DND-41 (cell line): Measurements from ENCODE around the gene ASIC4.

Experiments
- ATAC-seq: fragments of 200-7000 bp; cut with Tn5 transposase; 3 replicates; pipeline ENCODE4 v1.9.1; 2021; ENCODE audit warnings: low read depth; ENCODE audit not compliant: insufficient read depth
- DNase-seq: peaks from one replicate; pipeline ENCODE4 v3.0.0-alpha.2; 2020
- H2AFZ ChIP-seq: 2 replicates; pipeline ENCODE4 v1.6.0; 2012; ENCODE audit warnings: low read depth, low read length
- H3K27ac ChIP-seq: 2 replicates; pipeline ENCODE4 v1.5.1; 2012; ENCODE audit warnings: low read length, inconsistent platforms
- H3K27me3 ChIP-seq: fragments of 200-600 bp; sonication (generic); 2 replicates; pipeline ENCODE4 v1.6.0; 2012; ENCODE audit warnings: low read length, mild to moderate bottlenecking, inconsistent platforms; ENCODE audit not compliant: insufficient read depth, poor library complexity
- H3K36me3 ChIP-seq: 2 replicates; pipeline ENCODE4 v1.5.1; 2012; ENCODE audit warnings: low read length, inconsistent platforms; ENCODE audit not compliant: insufficient read depth
- H3K4me1 ChIP-seq: 2 replicates; pipeline ENCODE4 v1.5.1; 2012; ENCODE audit warnings: mild to moderate bottlenecking, low read length; ENCODE audit not compliant: insufficient read depth
- H3K4me2 ChIP-seq: 2 replicates; pipeline ENCODE4 v1.6.0; 2012; ENCODE audit warnings: mild to moderate bottlenecking, moderate library complexity, low read length, inconsistent platforms; ENCODE audit not compliant: insufficient read depth
- H3K4me3 ChIP-seq, 2 experiments: fragments of 200-600 bp in 1 of 2; shearing (Covaris generic) in 1 of 2; 2 replicates each; pipeline ENCODE4 v1.5.1; 2012 to 2016; ENCODE audit warnings: inconsistent platforms in 2 of 2, low read length in 2 of 2, mild to moderate bottlenecking in 2 of 2, low read depth in 1 of 2, moderate library complexity in 1 of 2
- H3K79me2 ChIP-seq: 2 replicates; pipeline ENCODE4 v1.6.0; 2012; ENCODE audit warnings: low read length, inconsistent platforms; ENCODE audit not compliant: insufficient read depth
- H3K9ac ChIP-seq: 2 replicates; pipeline ENCODE4 v1.6.0; 2012; ENCODE audit warnings: low read depth, mild to moderate bottlenecking, inconsistent platforms, low read length, moderate library complexity
- H3K9me3 ChIP-seq: 2 replicates; pipeline ENCODE4 v1.5.1; 2012; ENCODE audit warnings: low read length, moderate library complexity, mild to moderate bottlenecking, inconsistent platforms; ENCODE audit not compliant: insufficient read depth, severe bottlenecking
- H4K20me1 ChIP-seq: 2 replicates; pipeline ENCODE4 v1.6.0; 2012; ENCODE audit warnings: low read length; ENCODE audit not compliant: insufficient read depth
- CTCF ChIP-seq: IDR thresholded peaks from 2 replicates; pipeline ENCODE4 v1.5.1; 2012; ENCODE audit warnings: borderline replicate concordance, low read length, moderate library complexity, mild to moderate bottlenecking; ENCODE audit not compliant: poor library complexity, severe bottlenecking; ENCODE audit errors: extremely low read depth
- EZH2 ChIP-seq: IDR thresholded peaks from 3 replicates; pipeline ENCODE4 v1.6.1; 2012; ENCODE audit warnings: borderline replicate concordance, low read depth, mild to moderate bottlenecking, moderate library complexity, low read length, inconsistent platforms; ENCODE audit not compliant: severe bottlenecking

The ASIC4 gene

DNA sequence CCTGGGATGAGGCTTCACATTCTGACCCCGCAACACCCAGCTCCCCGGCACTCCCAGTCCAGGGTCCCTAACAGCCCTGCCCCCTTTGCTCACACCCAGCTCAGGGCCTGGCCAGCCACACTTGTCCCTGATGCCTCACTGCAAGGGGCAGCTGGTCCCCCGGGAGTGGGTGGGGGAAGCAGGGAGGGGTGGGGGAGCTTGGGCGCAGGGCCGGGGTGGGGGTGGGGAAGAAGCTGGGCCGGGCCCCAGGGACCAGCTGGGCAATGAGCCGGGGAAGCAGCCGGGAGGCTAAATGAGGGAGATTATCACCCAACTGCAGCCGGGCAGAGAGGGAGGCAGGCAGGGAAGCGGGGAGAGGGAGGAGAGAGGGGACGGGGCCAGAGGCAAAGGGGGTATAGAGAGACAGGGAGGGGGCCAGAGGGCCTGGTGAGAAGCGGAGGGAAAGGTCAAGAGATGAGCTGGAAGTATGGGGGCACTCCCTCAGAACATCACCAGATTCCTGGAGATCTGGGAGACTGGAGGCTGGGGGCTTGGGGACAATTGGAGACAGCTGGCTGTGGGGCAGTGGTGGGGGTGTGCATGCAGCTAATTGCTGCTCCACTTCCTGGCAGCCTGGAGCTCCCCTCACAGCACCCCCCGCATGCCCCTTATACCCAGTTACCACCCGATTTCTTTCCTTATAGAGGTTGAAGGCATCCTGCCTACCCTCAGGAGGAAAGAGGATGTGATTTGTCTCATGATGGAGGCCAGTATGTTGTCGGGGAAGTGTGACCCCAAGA is 2.5 kb upstream of the ASIC4 start:
- Histone ChIP-seq H4K20me1 (peaks cover 6% of the 10 kb centered on the region), H3K9me3 (no peaks in the 10 kb centered on the region), H2AFZ (no peak overlapping the region), H3K27me3 (peaks cover 37% of the 10 kb centered on the region), H3K9ac (no peak overlapping the region), H3K4me1 (peaks cover 5% of the 10 kb centered on the region; the same call in 1 of the 2 replicates), H3K27ac (no peak overlapping the region), H3K4me3 (no peak overlapping the region), H3K79me2 (no peaks in the 10 kb centered on the region), H3K36me3 (no peaks in the 10 kb centered on the region), H3K4me2 (no peak overlapping the region)
- TF ChIP-seq EZH2: no peak
- no peak for TF ChIP-seq CTCF
- ATAC-seq: no peak
- no peak for DNase-seq

- no peaks in the 10 kb centered on the region for H3K9me3 ChIP-seq
- TF ChIP-seq CTCF (no peak), EZH2 (no peak)
- peaks cover 44% of the 10 kb centered on the region for H3K27me3 ChIP-seq
- ATAC-seq: no peak
- H3K9ac ChIP-seq: no peak overlapping the region
- H3K4me3 ChIP-seq: no peak overlapping the region
- H3K27ac ChIP-seq: no peak overlapping the region
- H2AFZ ChIP-seq: no peak overlapping the region
- peaks cover 6% of the 10 kb centered on the region for H4K20me1 ChIP-seq
- peaks cover 5% of the 10 kb centered on the region; the same call in 1 of the 2 replicates for H3K4me1 ChIP-seq
- no peaks in the 10 kb centered on the region for H3K79me2 ChIP-seq
- no peak overlapping the region for H3K4me2 ChIP-seq
- H3K36me3 ChIP-seq: no peaks in the 10 kb centered on the region
- no peak for DNase-seq
Measured at GRCh38 chr2:219512524-219513216, 1.6 kb upstream of the ASIC4 start.

DNA sequence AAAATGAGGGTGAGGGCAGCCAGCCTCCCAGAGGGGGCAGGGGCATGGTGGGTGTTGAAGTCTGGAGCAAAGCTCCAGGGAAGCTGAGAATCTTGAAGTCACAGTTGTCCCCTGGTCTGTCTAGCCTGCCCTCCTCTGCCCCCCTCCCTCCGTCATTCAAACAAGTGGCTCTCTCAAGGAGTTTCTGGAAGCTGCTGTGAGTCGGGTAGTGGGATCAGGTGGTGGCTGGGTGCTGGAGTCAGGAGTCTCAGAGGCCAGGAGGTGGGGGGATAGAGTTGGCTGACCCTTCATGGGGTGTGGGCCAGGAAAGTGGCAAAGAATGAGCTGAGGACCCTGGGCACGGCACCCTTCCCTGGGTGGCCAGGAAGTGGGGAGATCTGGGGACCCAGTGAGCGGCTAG is 495 bp upstream of the ASIC4 start:
- Histone ChIP-seq H3K36me3 (no peaks in the 10 kb centered on the region), H3K27me3 (peaks cover 53% of the 10 kb centered on the region), H3K9ac (no peak overlapping the region), H3K9me3 (no peaks in the 10 kb centered on the region), H3K27ac (no peak overlapping the region), H3K4me1 (peaks cover 5% of the 10 kb centered on the region; the same call in 1 of the 2 replicates), H4K20me1 (peaks cover 6% of the 10 kb centered on the region), H3K79me2 (no peaks in the 10 kb centered on the region), H2AFZ (no peak overlapping the region), H3K4me2 (no peak overlapping the region), H3K4me3 (no peak overlapping the region)
- DNase-seq (no peak), ATAC-seq (no peak)
- no peak for TF ChIP-seq EZH2
- TF ChIP-seq CTCF: no peak
